ENCODE results near the gene STRBP. TPM values are rescaled to one million over a fixed set of nuclear protein-coding genes. Genes with fewer than 3 reads are reported as not detected.

Gene STRBP
- total RNA-seq, 1 donor from 2014 or later: 11.7 TPM

DNA sequence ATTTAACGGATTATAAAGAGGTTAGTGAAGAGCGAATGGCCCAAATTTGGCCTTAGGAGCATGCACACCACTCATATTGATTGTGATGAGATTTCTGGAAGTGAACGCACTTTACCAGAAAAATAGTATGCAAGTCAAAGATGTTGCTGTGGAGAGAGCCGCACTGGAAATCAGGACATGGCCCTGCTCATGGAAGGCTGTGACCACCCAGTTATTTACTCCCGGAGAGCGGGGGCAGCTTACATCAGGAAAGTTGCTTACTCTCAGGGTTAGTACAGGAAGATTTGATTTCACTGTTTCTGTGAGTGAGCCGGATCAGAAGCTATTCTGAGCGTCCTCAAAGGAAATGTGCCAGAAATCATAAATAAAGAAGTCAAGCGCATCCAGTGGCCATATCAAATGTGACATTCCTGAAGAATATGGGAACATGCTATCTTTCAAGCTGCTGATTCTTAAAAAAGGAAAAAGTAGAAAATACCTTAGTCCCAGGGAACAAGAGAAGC, 42.9 kb upstream of the STRBP start:
- H3K4me1 Mint-ChIP-seq (ENCODE audit: low read depth): peaks cover 5% of the 10 kb centered on the region
- TF ChIP-seq, protein P1, sequence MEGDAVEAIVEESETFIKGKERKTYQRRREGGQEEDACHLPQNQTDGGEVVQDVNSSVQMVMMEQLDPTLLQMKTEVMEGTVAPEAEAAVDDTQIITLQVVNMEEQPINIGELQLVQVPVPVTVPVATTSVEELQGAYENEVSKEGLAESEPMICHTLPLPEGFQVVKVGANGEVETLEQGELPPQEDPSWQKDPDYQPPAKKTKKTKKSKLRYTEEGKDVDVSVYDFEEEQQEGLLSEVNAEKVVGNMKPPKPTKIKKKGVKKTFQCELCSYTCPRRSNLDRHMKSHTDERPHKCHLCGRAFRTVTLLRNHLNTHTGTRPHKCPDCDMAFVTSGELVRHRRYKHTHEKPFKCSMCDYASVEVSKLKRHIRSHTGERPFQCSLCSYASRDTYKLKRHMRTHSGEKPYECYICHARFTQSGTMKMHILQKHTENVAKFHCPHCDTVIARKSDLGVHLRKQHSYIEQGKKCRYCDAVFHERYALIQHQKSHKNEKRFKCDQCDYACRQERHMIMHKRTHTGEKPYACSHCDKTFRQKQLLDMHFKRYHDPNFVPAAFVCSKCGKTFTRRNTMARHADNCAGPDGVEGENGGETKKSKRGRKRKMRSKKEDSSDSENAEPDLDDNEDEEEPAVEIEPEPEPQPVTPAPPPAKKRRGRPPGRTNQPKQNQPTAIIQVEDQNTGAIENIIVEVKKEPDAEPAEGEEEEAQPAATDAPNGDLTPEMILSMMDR (IDR thresholded peaks at IDR 0.05): no peak
- H3K9me3 Mint-ChIP-seq (ENCODE audit: low read depth): no peaks in the 10 kb centered on the region
- DNase-seq (ENCODE audit: low spot score): no peak
- no peak overlapping the region for H3K27ac Mint-ChIP-seq (ENCODE audit: unreplicated experiment)
- no peaks in the 10 kb centered on the region for H3K36me3 Mint-ChIP-seq (ENCODE audit: low read depth)
- H3K4me3 Mint-ChIP-seq (ENCODE audit: unreplicated experiment): no peak overlapping the region
- no peaks in the 10 kb centered on the region for H3K27me3 Mint-ChIP-seq (ENCODE audit: low read depth)

- Mint-ChIP-seq H3K36me3 (ENCODE audit: low read depth) (no peaks in the 10 kb centered on the region), H3K27me3 (ENCODE audit: low read depth) (no peaks in the 10 kb centered on the region), H3K27ac (ENCODE audit: unreplicated experiment) (no peak overlapping the region), H3K4me1 (ENCODE audit: low read depth) (peaks cover 5% of the 10 kb centered on the region), H3K9me3 (ENCODE audit: low read depth) (no peaks in the 10 kb centered on the region), H3K4me3 (ENCODE audit: unreplicated experiment) (no peak overlapping the region)
- DNase-seq (ENCODE audit: low spot score): no peak
- TF ChIP-seq, protein P1 (IDR thresholded peaks at IDR 0.05): no peak
Observed at GRCh38 chr9:123310551-123311249, 42.3 kb upstream of the STRBP start.

- TF ChIP-seq, protein P1 (IDR thresholded peaks at IDR 0.05): no peak
- no peak for DNase-seq (ENCODE audit: low spot score)
- Mint-ChIP-seq H3K27ac (ENCODE audit: unreplicated experiment) (no peak overlapping the region), H3K27me3 (ENCODE audit: low read depth) (no peaks in the 10 kb centered on the region), H3K36me3 (ENCODE audit: low read depth) (no peaks in the 10 kb centered on the region), H3K4me3 (ENCODE audit: unreplicated experiment) (no peak overlapping the region), H3K4me1 (ENCODE audit: low read depth) (peaks cover 10% of the 10 kb centered on the region), H3K9me3 (ENCODE audit: low read depth) (no peaks in the 10 kb centered on the region)
Observed at GRCh38 chr9:123309611-123310010, 41.2 kb upstream of the STRBP start.

DNA sequence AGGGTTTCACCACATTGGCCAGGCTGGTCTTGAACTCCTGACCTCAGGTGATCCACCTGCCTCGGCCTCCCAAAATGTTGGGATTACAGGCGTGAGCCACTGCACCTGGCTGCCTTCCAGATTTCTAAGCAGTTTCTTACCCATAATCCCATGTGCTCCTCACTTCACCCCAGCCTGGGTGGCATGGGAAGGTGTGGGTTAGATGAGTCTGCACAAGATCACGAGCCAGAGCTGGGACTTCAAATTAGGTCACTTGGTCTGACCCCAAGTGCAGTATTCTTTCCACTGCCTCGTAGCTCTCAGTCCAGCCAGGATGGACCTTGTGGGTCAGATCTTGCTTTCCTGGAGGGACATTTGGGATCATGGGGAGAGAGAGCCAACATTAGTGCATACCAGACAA, 37.5 kb upstream of the STRBP start:
- peaks cover 10% of the 10 kb centered on the region for H3K4me1 Mint-ChIP-seq (ENCODE audit: low read depth)
- no peaks in the 10 kb centered on the region for H3K27me3 Mint-ChIP-seq (ENCODE audit: low read depth)
- DNase-seq (ENCODE audit: low spot score): no peak
- no peaks in the 10 kb centered on the region for H3K36me3 Mint-ChIP-seq (ENCODE audit: low read depth)
- H3K27ac Mint-ChIP-seq (ENCODE audit: unreplicated experiment): no peak overlapping the region
- H3K9me3 Mint-ChIP-seq (ENCODE audit: low read depth): no peaks in the 10 kb centered on the region
- H3K4me3 Mint-ChIP-seq (ENCODE audit: unreplicated experiment): no peak overlapping the region
- TF ChIP-seq, protein P1 (IDR thresholded peaks at IDR 0.05): no peak

- no peak overlapping the region for H3K4me3 Mint-ChIP-seq (ENCODE audit: unreplicated experiment)
- no peak overlapping the region for H3K27ac Mint-ChIP-seq (ENCODE audit: unreplicated experiment)
- TF ChIP-seq, protein P1 (IDR thresholded peaks at IDR 0.05): no peak
Observed at GRCh38 chr9:123304340-123304691, 35.9 kb upstream of the STRBP start.

More at GRCh38 chr9:123304340-123304691, 35.9 kb upstream of the STRBP start:
- no peak for DNase-seq (ENCODE audit: low spot score)
- H3K4me1 Mint-ChIP-seq (ENCODE audit: low read depth): peaks cover 10% of the 10 kb centered on the region
- H3K36me3 Mint-ChIP-seq (ENCODE audit: low read depth): no peaks in the 10 kb centered on the region
- no peaks in the 10 kb centered on the region for H3K9me3 Mint-ChIP-seq (ENCODE audit: low read depth)
- H3K27me3 Mint-ChIP-seq (ENCODE audit: low read depth): no peaks in the 10 kb centered on the region
